CD4-positive, alpha-beta T cell treated with Interleukin-15 for 1 hour (primary cell): ENCODE measurements around the gene C2orf74.
"Not testable (repeated sequence)": the region's sequence is repeated elsewhere in the genome, so short reads cannot be mapped to it uniquely, and the experiment has no call there.

Source experiments
- DNase-seq: peaks from one replicate; pipeline ENCODE4 v3.0.0-alpha.2; 2020

The C2orf74 gene

DNA sequence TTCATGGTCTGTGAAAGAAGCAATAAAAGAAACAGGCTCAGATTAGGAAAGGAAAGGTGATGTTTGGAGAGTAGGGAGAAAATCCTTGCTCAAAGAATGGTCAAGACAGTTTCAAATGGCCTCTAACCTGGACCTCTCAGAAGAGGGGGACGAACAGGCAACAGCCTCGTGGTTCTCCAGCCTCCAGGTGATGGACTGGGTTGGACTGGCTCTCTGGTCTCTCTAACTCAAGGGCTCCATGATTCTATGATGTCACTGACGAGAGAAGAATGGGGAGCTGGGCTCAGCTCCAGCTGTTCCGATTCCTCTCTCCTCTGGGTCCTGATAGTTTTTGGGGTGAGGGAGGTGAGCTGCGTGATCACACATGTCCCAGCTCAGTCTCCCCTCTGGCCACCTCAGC lies at the start of gene C2orf74:
Gene C2orf74 (plus strand): TSS at position 301 of the 400 bp plus-strand sequence. CDS start 327 bp downstream, outside the sequence.
- no peak for DNase-seq

DNA sequence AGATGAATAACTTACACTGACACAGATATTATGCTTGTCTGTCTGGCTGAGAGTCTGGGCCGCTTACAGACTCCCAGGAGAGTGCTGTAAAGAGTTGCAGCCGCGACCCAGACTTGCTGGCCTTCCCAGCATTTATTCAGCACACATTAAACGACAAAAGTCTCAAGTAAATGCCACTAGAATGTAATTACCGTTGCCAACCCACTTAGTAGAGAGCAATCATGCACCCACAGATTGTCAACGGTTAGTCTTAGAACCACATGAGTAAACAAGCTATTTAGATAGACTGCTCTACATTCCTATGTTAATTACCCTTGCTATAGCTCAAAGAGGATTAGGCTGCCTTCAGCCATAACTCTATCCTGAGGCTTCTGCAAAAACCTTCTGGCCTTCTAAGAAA lies 47.8 kb upstream of the C2orf74 start:
- DNase-seq = no peak

DNA sequence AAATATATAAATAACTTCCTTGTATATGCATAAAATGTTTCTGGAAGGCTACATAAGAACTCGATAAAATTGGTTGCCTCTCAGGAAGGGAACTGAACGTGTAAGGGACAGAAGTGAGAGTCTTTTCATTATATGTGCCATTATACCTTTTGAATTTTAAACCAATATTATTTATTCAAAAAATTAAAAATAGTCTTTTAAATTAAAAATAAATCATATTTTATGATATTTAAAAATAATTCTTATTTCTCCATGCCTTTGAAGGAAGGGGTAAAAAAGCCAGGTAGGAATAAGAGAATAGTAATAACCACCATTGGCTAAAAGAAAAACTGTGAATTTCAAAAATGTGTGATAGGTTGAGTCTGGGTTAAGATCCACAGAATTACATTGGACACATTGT lies 45.7 kb upstream of the C2orf74 start:
- no peak for DNase-seq

DNA sequence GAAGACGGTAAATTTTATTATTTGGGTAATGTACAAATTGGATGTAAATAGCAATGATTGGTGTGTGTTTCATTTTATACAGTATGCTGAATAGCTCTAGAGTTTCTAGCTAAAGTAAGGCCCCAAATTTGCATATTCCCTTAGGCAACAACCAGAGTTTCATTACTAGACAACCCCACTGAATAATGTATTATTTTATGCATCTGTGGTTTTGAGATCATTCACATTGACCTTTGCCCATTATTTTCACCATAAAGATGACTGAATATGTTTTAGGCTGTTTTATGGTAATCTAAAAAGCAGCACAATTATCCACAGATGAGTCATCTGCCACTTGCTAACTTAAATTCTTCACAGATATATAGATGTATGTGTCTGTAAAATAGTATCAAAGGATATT lies 44.5 kb upstream of the C2orf74 start:
- DNase-seq = no peak

DNA sequence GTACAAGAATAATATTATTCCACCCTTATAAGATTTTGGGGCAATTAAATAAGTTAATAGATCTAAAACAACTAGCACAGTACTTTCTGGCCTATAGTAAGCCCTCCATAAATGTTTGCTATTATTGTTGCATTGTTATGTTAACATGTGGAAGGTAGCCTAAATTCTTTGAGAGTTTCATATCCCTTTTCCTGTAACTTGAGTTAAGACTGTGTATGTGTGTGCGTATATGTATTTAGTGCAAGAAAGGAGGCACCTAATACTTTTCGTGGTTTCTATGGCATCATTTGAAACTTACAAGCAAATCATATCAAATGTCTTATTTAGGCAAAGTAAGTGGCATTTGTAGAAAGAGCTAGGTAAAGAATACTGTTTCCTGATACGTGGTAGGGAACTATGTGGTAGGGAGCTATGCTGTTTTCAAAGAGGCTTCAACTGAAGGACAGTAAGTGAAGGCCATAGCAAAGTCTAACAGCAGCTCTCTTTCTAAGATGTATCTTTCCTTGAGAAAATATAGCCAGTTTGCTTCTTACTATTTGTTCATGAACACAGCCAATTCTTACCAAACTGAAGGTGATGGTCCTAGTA lies 36.8 kb upstream of the C2orf74 start:
- no peak for DNase-seq

DNA sequence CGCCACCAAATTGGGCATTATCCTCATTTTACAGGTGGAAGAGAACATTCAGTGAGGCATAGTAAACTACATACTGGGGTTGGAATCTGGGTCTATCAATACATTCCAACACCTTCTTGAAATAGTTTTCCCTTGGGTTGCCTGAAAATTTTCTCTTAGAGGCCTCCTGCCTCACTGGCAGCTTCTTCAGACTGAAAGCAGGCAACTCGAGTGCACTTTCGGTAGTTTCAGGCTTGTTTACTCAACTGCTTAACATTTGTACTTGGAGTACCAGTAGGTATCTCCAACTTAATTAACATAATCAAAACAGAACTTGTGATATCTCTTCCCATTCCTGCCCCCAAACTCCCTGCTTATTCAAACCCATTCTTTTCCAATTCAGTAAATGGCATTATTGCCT lies 36.2 kb upstream of the C2orf74 start:
- DNase-seq = no peak

DNA sequence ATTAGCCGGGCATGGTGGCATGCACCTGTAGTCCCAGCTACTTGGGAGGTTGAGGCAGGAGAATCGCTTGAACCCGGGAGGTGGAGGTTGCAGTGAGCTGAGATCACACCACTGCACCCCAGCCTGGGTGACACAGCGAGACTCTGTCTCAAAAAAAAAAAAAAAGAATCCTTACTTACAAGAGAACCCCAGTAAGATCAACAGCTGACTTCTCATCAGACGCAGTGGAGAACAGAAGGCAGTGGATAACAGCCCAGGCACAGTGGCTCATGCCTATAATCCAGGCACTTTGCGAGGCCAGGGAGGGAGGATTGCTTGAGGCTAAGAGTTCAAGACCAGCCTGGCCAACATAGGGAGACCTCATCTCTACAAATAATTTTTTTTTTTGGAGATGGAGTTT lies 33.9 kb upstream of the C2orf74 start:
- DNase-seq = not testable (repeated sequence)

DNA sequence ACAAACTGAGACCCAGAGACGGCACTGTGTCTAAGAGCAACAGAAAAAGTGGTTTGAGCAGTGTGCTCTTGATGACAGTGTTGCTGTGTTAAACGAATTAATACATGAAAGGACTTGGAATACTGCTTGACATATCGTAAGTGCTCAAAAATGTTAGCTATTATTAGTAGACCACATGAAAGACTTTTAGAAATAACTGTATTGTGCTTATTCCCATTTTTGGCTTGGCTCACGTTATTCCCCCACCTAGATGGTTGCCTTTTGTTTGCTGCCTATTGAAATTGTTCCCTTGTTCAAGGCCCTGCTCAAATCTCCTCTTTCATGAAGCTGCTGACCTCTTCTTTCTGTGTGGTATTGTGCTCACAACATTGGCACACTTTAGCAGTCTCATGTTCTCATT lies 27.8 kb upstream of the C2orf74 start:
- no peak for DNase-seq

DNA sequence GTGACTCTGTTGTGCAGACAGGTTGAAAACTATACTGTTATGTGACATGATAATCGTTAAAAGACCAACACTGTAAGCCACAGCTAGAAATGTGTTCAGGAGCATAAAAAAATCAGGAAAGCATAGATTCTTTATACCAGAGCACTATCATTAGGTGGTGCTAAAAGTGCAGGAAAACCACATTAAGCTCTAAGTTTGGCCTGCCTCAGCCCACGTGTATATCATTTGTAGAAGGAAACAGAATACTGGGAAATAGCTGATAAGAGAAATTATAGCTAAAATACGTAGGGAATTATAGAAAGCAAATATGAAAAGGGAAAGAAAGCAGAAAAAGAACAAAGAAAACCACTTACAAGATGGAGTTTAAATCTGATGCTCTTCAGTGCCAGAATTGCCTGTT lies 26.5 kb upstream of the C2orf74 start:
- DNase-seq = no peak

DNA sequence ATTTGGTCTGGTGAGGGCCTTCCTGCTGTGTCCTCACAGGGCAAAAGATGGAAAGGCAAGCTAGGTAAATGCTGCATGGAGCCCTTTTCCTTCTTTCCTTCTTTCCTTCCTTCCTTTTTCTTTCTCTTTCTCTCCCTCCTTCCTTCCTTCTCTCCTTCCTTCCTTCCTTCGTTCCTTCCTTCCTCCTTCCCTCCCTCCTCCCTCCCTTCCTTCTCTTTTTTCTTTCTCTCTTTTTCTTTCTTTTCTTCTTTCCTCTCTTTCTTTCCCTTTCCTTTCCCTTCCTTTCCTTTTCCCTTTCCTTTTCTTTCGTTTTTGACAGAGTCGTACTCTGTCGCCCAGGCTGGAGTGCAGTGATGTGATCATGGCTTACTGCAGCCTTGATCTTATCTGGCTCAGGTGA lies 23.1 kb upstream of the C2orf74 start:
- no peak for DNase-seq

DNA sequence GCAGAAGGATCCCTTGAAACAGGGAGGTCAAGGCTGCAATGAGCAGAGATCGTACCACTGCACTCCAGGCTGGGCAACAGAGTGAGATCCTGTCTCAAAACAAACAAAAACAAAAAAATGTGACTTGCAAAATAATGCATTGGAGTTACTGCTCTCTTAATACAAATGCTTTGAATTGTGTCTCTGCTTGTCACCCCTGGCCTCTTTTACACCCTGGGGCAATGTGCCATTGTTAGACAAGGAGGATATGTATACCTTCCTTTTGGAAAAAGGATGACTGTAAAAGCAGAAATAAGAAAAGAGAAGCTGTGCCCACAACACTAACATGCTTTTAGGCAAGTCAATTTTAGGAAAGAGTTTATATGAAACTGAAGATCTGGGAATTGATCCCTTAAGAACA lies 20.8 kb upstream of the C2orf74 start:
- no peak for DNase-seq

DNA sequence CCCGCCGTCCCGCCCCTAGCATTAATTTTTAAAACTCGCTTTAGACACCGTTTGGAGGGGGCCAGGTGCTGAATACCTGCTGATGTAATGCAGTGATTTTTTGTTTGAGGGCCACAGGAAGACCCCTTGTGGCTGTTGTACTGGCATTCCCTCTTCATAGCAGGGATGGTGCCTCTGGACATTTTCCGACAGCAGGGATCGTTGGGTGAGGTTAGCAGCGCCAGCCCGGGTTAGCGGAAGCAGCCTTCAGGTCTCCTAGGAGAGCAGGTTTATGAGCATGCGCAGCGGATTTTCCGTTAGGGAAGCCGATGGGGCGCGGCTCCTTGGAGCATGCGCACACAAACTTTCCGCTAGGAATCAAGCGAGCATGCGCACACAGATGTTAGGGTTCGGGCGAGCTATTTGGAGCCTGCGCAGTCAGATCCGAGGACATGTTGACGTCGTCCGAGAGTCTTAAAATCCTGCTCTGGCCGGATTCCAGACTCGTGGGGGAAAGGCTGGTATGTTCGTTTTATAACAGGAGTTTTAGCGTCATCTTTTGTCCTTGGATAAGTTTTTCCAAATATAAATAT lies 17.2 kb upstream of the C2orf74 start:
- peak; percentile 96 for DNase-seq

DNA sequence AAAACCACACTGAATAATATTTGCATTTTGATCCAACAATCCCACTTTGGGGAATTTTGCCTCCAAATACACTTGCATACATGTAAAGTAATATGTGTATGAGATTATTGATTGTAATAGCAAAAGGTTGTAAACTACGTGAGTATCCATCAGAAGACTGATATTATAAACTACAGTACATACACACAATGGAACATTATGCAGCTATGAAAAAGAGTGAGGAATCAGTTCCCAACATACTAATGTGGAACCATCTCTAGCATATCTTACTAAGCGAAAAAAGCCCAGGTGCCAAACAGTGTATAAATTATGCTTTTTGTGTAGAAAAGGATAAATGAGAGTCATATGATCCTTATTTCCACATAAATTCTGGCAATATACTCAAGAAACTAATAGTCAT lies 16.0 kb upstream of the C2orf74 start:
- DNase-seq = no peak

DNA sequence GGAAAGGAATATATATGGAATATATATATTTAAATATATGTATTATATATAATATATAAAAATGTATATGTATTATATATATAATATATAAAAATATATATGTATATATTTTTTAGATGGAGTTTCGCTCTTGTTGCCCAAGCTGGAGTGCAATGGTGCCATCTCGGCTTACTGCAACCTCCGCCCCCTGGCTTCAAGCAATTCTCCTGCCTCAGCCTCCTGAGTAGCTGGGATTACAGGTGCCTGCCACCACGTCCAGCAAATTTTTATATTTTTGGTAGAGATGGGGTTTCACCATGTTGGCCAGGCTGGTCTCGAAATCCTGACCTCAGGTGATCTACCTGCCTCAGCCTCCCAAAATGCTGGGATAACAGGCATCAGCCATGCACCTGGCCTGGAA lies 13.9 kb upstream of the C2orf74 start:
- DNase-seq = not testable (repeated sequence)

DNA sequence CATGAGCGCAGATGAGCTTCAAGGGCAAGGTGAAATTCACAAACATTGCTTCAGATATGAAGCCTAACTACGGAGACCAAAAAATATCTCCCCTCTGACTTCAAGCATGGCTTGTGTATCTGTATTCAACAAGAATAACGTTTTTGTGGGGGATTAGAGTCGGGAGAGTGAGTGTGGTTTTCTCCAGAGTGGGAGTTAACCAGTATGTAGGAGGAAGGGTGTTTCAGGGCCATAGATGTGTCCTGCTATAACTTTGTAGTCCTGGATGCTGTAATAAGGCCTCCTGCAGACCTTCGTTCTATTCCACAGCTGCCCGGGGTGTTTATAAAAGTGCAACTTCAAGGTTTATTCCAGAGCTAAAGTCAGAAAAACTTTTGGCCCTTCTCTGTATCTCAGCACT lies 12.9 kb upstream of the C2orf74 start:
- no peak for DNase-seq

DNA sequence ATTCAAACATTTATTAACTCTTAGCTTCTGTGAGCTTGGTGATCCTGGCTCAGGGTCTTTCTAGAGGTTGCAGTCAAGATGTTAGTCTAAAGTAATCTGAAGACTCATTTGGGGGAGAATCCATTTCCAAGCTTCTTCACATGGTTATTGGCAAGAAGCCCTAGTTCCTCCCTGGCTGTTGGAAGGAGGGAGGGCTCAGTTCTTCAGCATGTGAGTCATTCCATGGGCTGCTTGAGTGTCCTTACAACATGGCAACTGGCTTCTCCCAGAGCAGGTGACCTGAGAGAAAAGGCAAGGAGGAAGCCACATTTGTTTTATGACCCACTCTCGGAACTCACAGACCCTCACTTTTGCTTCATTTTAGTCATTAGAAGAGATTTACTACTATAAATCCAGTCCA lies 10.6 kb upstream of the C2orf74 start:
- DNase-seq = no peak

DNA sequence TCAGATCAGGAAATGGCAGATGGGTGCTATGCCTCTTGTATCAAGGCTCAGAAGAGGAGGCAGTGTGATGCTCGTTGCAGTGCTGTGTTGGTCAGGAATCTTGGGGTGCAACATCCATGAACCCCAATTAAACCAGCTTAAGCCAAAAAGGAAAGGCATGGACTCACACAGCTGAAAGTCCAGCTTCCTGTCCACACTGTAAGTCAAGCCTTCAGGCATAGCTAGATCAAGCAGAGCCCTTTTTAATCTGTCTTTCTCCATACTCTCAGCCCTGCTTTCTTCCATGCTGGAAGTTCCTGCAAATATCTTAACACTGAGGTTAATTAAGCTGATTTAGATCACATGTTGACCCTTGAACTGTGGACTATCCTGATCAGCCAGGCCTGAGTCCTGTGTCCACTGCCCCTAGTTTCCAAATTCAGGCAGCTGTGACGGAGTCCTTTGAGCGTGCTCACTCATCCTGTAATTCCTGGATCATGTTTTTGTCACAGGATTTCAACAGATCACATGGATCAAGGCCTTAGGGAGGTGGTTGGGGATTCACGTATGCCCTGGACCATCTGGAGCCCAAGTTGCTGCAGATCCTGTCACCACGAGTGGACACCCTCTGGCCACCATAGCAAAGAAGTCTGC lies 4.5 kb upstream of the C2orf74 start:
- no peak for DNase-seq

DNA sequence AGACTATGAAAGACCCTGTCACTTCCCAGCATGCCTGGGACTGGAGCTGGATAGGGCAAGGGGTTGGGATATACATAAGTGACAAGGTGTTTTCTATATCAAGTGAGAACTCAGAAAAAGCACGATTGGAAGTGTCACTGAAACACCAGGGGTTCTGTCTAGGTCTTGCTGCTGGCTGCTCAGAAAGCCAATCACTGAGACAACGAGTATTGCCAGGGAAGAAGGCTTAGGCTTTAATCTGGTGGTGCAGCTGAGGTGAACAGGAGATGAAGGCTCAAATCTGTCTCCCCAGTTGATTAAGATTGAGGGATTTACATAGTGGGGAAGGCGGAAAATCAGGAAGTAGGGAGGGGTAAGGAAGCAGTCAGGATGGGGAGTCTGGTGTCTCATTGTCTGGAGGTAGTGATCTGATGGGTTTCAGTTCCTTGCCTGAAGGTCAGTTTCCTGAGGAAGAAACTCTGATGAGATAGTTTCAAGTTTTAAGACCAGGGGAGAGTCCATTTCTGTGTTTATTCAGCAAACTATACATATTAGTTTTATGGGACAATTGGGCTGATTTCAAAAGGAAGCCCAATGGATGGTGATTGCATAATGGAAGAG lies 3.5 kb upstream of the C2orf74 start:
- DNase-seq = no peak

DNA sequence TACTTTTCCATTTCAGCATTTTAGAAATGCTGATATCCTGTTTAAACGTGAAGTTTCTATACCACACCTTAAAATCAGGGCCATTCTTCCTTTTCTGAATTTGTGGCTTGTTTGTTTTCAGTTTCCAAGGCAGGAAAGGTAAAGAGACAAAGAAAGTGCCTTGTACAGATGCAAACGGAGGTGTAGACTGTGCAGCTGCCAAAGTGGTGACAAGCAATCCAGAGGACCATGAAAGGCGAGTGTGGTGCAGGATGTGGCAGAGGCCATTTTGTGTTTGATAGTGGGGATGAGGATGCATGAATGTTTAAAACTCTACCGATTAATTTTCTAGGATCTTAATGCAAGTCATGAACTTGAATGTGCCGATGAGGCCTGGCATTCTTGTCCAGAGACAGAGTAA lies 733 bp downstream of the C2orf74 start:
- DNase-seq = no peak

DNA sequence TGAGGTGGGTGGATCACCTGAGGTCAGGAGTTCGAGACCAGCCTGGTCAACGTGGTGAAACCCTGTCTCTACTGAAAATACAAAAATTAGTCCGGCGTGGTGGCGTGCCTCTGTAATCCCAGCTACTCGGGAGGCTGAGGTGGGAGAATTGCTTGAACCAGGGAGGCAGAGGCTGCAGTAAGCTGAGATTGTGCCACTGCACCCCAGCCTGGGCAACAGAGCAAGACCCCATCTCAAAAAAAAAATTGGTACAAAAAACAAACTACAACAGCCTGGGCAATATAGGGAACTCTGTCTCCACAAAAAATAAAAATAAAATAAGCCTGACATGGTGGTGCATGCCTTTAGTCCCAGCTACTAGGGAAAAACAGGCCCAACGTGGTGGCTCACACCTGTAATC lies 3.1 kb downstream of the C2orf74 start:
- DNase-seq = not testable (repeated sequence)

DNA sequence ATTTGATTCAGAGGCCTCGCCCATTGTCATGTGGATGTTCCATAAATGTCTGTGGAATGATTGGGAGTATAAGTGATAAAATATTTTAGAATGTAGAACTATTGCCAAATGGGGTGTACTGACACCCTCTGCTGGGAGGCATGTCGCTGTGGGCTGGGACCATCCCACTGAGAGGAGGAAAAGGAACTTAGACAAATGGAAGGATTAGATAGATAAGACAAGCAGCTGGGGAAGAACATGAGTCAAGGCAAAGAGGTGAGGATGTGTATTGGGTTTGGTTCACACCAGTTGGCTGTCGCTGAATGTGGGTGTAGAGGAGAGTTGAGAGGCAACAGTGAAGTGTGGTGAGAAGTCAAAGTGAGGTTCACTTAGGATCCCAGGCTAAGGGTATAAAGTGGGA lies 4.0 kb downstream of the C2orf74 start:
- no peak for DNase-seq

DNA sequence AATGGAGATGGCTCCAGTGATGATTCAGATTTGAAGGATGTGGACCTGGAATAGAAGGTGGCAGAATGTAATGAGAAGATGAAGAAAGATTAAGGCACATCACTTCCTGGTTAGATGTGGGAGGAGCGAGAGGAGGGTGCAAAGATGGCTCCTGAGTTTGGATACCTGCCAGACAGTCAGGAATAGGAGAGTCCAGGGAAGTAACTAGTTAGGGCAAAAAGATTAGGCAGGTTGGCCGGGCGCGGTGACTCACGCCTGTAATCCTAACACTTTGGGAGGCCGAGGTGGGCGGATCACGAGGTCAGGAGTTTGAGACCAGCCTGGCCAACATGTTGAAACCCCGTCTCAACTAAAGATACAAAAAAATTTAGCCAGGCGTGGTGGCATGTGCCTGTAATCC lies 5.6 kb downstream of the C2orf74 start:
- no peak for DNase-seq

DNA sequence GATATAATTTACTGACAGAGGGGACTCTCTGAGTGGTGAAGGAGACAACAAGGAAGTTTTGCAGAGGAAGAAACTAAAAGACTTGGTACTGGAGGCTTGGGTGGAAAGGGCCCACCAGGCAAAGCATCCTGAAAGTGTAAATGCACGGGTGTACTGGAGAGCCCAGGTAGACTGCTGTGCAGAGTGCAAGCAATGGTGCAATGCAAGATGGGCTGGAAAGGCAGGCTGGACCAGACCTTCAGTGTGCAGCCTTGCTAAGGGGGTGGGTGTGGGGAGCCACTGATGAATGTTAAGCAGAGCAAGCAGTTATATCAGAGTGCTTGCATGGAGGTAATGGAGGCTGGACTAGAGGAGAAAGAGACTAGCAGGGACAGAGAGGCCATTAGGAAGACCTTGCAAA lies 10.7 kb downstream of the C2orf74 start:
- no peak for DNase-seq

DNA sequence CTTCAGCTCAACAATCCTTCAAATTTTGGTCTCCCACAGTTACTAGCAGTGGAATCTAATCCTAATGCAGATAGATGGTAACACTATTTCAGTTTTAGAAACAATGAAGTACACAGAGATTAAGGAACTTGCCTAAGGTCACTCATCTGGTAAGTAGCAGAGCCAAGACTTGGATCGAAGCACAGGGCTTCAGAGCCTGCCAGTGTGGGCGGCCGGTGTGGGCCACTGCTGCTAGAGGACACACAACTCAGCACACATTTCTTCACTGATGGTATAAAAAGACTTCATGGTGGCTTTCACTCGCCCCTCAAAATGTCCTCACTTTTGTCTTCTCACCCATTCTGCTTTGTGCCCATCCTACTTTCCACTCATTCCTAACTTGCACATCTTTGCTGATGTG lies 11.1 kb downstream of the C2orf74 start:
- DNase-seq = no peak

DNA sequence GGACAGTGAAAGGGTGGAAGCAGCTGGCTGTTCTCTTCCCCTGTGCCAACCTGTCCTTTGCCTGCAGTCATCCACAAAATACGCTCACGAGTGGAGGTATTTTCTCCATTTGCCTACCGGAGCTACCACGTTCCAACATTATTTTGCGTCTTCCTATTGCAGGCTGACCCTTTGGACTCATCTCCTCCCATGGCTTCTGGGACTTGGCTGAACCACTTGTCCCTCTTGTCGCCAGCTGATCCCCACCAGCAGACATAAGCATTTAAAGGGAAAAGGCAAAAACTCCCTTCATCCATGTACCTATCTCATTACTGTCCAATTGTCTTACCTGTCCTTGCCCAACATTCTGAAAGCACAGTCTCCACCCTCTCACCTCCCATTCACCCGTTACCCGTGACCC lies 13.0 kb downstream of the C2orf74 start:
- no peak for DNase-seq
